Superior temporal gyrus (tissue), 1 donor: Measurements from ENCODE around the gene FAM118A.
"Not testable (repeated sequence)": the region's sequence is repeated elsewhere in the genome, so short reads cannot be mapped to it uniquely, and the experiment has no call there.

Experiments used
- DNase-seq: peaks from one replicate; pipeline ENCODE4 v3.0.0-alpha.2; 2016; ENCODE audit errors: extremely low spot score

FAM118A gene

GRCh38 chr22:45330548-45330947 is 20.8 kb downstream of the FAM118A start:
- DNase-seq, result no peak

- DNase-seq, result no peak
Observed at GRCh38 chr22:45331486-45331885, 21.8 kb downstream of the FAM118A start.

- DNase-seq, result no peak
Observed at GRCh38 chr22:45332001-45332400, 22.3 kb downstream of the FAM118A start.

GRCh38 chr22:45334068-45334467 is 24.3 kb downstream of the FAM118A start:
- DNase-seq, result no peak

- DNase-seq, result peak; percentile 62
Observed at GRCh38 chr22:45334528-45334927, 24.8 kb downstream of the FAM118A start.

- DNase-seq, result peak; percentile 23
Observed at GRCh38 chr22:45335021-45335818, 25.5 kb downstream of the FAM118A start.

- DNase-seq, result no peak
Observed at GRCh38 chr22:45335854-45336522, 26.3 kb downstream of the FAM118A start.

- peak; percentile 68 for DNase-seq
Observed at GRCh38 chr22:45336971-45337431, 27.3 kb downstream of the FAM118A start.

GRCh38 chr22:45337536-45337935 is 27.8 kb downstream of the FAM118A start:
- DNase-seq, result no peak

- DNase-seq, result no peak
Observed at GRCh38 chr22:45338795-45339194, 29.1 kb downstream of the FAM118A start.

- no peak for DNase-seq
Observed at GRCh38 chr22:45340323-45340722, 30.6 kb downstream of the FAM118A start.

- no peak for DNase-seq
Observed at GRCh38 chr22:45341498-45341897, 31.8 kb downstream of the FAM118A start.

GRCh38 chr22:45343143-45343542 is 33.4 kb downstream of the FAM118A start:
- no peak for DNase-seq

GRCh38 chr22:45344334-45344733 is 34.6 kb downstream of the FAM118A start:
- no peak for DNase-seq

- no peak for DNase-seq
Observed at GRCh38 chr22:45349916-45350315, 40.2 kb downstream of the FAM118A start.

- no peak for DNase-seq
Observed at GRCh38 chr22:45351956-45352355, 42.2 kb downstream of the FAM118A start.

GRCh38 chr22:45352757-45353156 is 43.0 kb downstream of the FAM118A start:
- DNase-seq, result not testable (repeated sequence)

- DNase-seq, result no peak
Observed at GRCh38 chr22:45353786-45354185, 44.1 kb downstream of the FAM118A start.

- no peak for DNase-seq
Observed at GRCh38 chr22:45357490-45357889, 47.8 kb downstream of the FAM118A start.

- DNase-seq, result no peak
Observed at GRCh38 chr22:45358127-45358526, 48.4 kb downstream of the FAM118A start.

GRCh38 chr22:45359627-45360026 is 49.9 kb downstream of the FAM118A start:
- no peak for DNase-seq

GRCh38 chr22:45366713-45367112 is 57.0 kb downstream of the FAM118A start:
- DNase-seq, result no peak

- not testable (repeated sequence) for DNase-seq
Observed at GRCh38 chr22:45373592-45373991, 63.9 kb downstream of the FAM118A start.
